ENCODE measurements around the gene CNTN6. TPM values are rescaled to one million over a fixed set of nuclear protein-coding genes. Genes with fewer than 3 reads are reported as not detected.

CNTN6 gene
- total RNA-seq, 4 donors from 2014 or later: not detected

GRCh38 chr3:1404270-1404962 lies 311.6 kb downstream of the CNTN6 start:
- in situ Hi-C loops (cut with MboI; ENCODE audit: low pct_ligation_motif_present in 1 of 4, low pct_unique_long_range_greater_than_20kb in 1 of 4, low sequenced_read_pairs in 3 of 4): no loop called here
- no peak overlapping the region for H3K4me3 ChIP-seq
- TF ChIP-seq POLR2A (IDR thresholded peaks at IDR 0.05): no peak
- no peak for TF ChIP-seq EP300 (IDR thresholded peaks at IDR 0.05; ENCODE audit: low read depth)
- TF ChIP-seq POLR2AphosphoS5 (IDR thresholded peaks at IDR 0.05): no peak
- TF ChIP-seq CTCF (IDR thresholded peaks at IDR 0.05): no peak
- H3K27ac ChIP-seq: no peak overlapping the region
- intact Hi-C loops (cut with DNase I; ENCODE audit: low total_unique reads): no loop called here
- 44% methylated on average over 2 of the region's 2 CpGs; no CpG with 5 or more reads in 1 of the 2 donors for WGBS, 2 donors (ENCODE audit: low coverage in 1 of 2)
- no peaks in the 10 kb centered on the region for H3K27me3 ChIP-seq
- H3K4me1 ChIP-seq: no peaks in the 10 kb centered on the region
- no peak for DNase-seq
- no peaks in the 10 kb centered on the region for H3K9me3 ChIP-seq
- H3K36me3 ChIP-seq: no peaks in the 10 kb centered on the region

GRCh38 chr3:1406250-1406649 lies 313.4 kb downstream of the CNTN6 start:
- TF ChIP-seq CTCF (IDR thresholded peaks at IDR 0.05) (no peak), POLR2A (IDR thresholded peaks at IDR 0.05) (no peak), EP300 (IDR thresholded peaks at IDR 0.05; ENCODE audit: low read depth) (no peak), POLR2AphosphoS5 (IDR thresholded peaks at IDR 0.05) (no peak)
- DNase-seq: no peak
- Histone ChIP-seq H3K4me1 (no peaks in the 10 kb centered on the region), H3K9me3 (no peaks in the 10 kb centered on the region), H3K4me3 (no peak overlapping the region), H3K27ac (no peak overlapping the region), H3K36me3 (no peaks in the 10 kb centered on the region), H3K27me3 (no peaks in the 10 kb centered on the region)
- intact Hi-C loops (cut with DNase I; ENCODE audit: low total_unique reads): no loop called here
- in situ Hi-C loops (cut with MboI; ENCODE audit: low pct_ligation_motif_present in 1 of 4, low pct_unique_long_range_greater_than_20kb in 1 of 4, low sequenced_read_pairs in 3 of 4): no loop called here

GRCh38 chr3:1421577-1421976 lies 328.8 kb downstream of the CNTN6 start:
- TF ChIP-seq POLR2A (IDR thresholded peaks at IDR 0.05): no peak
- no peak for TF ChIP-seq EP300 (IDR thresholded peaks at IDR 0.05; ENCODE audit: low read depth)
- TF ChIP-seq CTCF (IDR thresholded peaks at IDR 0.05): no peak
- no peak overlapping the region for H3K4me3 ChIP-seq
- H3K36me3 ChIP-seq: no peaks in the 10 kb centered on the region
- H3K27ac ChIP-seq: no peak overlapping the region
- DNase-seq: no peak
- intact Hi-C loops (cut with DNase I; ENCODE audit: low total_unique reads): no loop called here
- WGBS, 2 donors (ENCODE audit: low coverage in 1 of 2): 74 to 83% methylated on average over 3 of the region's 3 CpGs
- H3K27me3 ChIP-seq: no peaks in the 10 kb centered on the region
- in situ Hi-C loops (cut with MboI; ENCODE audit: low pct_ligation_motif_present in 1 of 4, low pct_unique_long_range_greater_than_20kb in 1 of 4, low sequenced_read_pairs in 3 of 4): no loop called here
- no peaks in the 10 kb centered on the region for H3K9me3 ChIP-seq
- no peaks in the 10 kb centered on the region for H3K4me1 ChIP-seq

- TF ChIP-seq POLR2A (IDR thresholded peaks at IDR 0.05) (no peak), EP300 (IDR thresholded peaks at IDR 0.05; ENCODE audit: low read depth) (no peak), POLR2AphosphoS5 (IDR thresholded peaks at IDR 0.05) (no peak), CTCF (IDR thresholded peaks at IDR 0.05) (no peak)
- WGBS, 2 donors (ENCODE audit: low coverage in 1 of 2): 71 to 77% methylated on average over 2 to 3 of the region's 3 CpGs
- intact Hi-C loops (cut with DNase I; ENCODE audit: low total_unique reads): no loop called here
Observed at GRCh38 chr3:1423566-1424089, 330.8 kb downstream of the CNTN6 start.

More at GRCh38 chr3:1423566-1424089, 330.8 kb downstream of the CNTN6 start:
- in situ Hi-C loops (cut with MboI; ENCODE audit: low pct_ligation_motif_present in 1 of 4, low pct_unique_long_range_greater_than_20kb in 1 of 4, low sequenced_read_pairs in 3 of 4): no loop called here
- H3K27me3 ChIP-seq: no peaks in the 10 kb centered on the region
- H3K9me3 ChIP-seq: no peaks in the 10 kb centered on the region
- DNase-seq: no peak
- no peaks in the 10 kb centered on the region for H3K4me1 ChIP-seq
- H3K4me3 ChIP-seq: no peak overlapping the region
- H3K27ac ChIP-seq: no peak overlapping the region
- no peaks in the 10 kb centered on the region for H3K36me3 ChIP-seq

All from transverse colon (tissue), 4 donors.